GM19324 (cell line): ENCODE data around the gene WDR62.
"Not testable (repeated sequence)": the region's sequence is repeated elsewhere in the genome, so short reads cannot be mapped to it uniquely, and the experiment has no call there.

Experiments used
- ATAC-seq: cut with Tn5 transposase; IDR thresholded peaks from one replicate; pipeline ENCODE4 v1.9.1; 2021; ENCODE audit warnings: mild to moderate bottlenecking, moderate library complexity; ENCODE audit not compliant: unreplicated experiment, low FRiP score

The WDR62 gene

DNA sequence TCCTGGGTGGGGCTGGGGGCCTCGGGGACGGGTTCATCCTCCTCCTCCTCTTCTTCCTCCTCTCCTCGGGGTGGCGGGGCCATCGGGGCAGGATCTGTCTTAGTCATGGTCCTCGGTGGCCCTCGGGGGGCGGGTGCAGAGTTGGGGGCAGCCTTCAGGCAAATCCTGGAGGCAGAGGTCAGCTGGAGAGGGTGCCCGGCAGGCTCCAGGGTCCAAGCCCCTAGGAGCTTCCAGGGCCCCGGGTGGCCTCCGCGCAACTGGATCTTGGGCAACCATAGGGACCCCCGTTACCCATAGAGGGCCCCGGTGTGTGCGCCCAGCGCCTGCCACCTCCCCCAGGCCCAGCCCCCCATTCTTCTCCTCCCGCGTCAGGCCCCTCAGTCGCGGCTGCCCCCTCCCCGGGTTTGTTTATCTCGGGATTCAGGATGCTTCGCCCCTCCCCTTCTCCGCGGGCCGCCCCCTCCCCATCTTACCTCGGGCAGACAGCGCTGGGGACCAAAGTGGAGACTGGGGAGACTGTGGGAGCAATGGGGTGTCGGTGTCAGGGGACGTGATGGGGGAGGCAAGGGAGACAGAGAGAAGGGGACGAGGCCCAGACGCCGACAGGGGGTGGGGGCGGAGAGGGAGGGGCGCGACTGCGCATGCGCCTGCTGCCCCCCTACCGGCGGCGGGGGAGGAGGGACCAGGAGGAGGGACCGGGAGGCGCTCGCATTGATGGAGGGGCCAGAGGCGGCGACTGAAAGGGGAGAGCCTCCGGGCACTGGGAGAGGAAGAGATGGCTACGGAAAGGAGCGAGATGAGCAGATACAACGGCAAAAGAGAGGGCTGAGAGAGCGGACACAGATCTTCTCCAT, 22.2 kb upstream of the WDR62 start, which contains the start of gene CLIP3:
TSS of gene CLIP3 (minus strand) at position 623 of the 854 bp plus-strand sequence. CDS start at position 107, 516 bp downstream.
- ATAC-seq, result no peak

DNA sequence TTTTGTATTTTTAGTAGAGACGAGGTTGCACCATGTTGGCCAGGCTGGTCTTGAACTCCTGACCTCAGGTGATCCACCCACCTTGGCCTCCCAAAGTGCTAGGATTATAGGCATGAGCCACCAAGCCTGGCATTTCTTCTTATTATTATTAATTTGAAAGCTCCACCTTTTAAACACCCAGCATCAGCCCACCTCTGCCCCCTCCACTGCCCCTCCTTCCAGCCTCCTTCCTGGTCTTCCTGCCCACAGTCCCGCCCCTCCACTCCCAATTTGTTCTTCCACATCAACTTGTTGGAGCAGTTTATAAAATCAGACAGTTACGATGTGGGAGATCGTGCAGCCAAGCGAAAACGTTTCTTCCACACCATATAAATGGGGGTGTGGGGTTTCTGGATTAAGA, 14.2 kb upstream of the WDR62 start:
- no peak for ATAC-seq

DNA sequence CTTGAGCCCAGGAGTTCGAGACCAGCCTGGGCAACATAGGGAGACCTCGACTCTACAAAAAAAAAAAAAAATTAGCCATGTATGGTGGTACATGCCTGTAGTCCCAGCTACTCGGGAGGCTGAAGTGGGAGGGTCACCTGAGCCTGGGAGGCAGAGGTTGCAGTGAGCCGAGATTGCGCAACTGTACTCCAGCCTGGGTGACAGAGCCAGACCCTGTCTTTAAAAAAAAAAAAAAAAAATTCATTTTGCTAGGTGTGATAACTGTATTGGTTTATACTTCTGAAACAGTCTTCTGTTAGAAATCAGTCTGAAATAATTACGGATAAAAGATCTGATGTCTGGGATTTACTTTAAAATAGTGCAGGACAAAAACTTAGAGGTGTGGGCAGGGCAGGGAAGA, 13.6 kb upstream of the WDR62 start:
- ATAC-seq, result not testable (repeated sequence)

DNA sequence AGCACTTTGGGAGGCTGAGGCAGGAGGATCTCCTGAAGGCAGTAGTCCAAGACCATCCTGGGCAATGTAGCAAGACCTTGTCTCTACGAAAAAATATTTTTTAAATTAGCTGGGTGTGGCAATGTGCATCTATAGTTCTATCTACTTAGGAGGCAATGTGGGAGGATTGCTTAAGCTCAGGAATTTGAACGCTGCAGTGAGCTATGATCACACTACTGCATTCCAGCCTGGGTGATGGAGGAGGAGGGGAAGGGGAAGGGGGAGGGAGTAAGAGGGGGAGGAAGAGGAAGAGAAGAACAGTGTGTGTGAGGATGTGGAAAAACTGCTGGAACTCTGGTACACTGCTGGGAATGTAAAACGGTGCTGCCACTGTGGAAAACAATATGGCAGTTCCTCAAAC, 12.9 kb upstream of the WDR62 start:
- ATAC-seq, result no peak

DNA sequence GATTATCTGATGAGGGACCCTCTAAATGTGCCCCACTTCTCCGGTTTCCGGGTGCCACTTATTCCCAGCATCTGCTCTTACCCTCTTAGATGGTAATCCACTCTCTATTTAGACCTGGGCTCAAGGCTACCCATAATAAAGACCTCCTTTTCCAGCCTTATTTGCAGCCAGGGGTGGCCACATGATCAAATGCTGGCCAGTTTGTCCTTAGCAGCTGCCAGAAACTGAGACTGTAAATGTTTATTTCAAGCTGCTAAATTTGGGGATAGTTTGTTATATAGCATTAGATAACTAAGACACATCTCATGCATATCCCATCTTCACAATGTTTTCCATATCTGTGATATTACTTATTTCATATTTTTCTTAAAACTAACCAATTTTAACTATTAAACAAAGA, 10.7 kb upstream of the WDR62 start:
- no peak for ATAC-seq

DNA sequence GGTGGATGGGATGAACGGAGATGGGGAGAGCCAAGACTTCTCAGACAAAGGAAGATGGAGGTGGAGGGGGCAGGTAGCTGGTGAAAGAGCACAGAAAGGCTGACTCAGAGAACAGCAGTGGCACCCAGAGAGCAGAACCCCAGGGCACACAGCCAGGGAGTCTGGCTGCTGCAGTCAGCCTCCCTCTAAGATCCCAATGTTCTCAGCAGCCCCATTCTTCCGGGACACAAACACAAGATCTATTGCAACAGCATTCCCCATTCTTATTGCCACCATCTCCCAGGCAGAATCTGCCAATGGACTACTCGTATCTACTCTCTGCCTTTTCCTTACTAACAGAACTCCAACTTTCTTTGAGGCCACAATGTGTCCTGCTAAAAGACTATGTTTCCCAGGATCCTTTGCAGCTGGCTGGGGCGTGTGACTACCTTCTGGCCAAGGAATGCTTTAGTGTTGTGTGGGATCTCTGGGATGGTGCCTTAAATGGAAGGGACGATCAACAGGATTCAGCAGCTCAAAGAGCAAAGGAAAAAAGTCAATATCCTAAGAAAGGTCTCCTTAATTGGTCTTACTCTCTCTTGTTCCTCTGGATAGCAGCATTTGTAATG, 8.2 kb upstream of the WDR62 start:
- no peak for ATAC-seq

DNA sequence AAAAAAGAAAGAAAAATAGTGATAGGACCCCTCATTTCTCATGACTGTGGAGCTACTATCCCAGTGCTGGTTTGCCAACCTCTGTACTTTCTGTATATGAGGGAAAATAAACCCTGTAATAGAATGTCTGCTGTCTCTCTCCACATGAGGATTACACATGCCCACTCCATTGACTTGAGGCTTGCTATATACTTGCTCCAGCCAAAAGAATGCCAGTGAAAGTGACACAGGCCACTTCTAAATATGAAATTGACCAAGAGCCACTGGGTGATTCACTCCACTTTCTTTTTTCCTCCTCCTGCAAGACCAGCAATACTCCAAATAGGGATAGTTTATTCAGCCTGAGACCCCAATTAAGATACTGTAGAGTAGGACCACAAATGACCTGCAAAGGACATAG, 6.9 kb upstream of the WDR62 start:
- no peak for ATAC-seq

DNA sequence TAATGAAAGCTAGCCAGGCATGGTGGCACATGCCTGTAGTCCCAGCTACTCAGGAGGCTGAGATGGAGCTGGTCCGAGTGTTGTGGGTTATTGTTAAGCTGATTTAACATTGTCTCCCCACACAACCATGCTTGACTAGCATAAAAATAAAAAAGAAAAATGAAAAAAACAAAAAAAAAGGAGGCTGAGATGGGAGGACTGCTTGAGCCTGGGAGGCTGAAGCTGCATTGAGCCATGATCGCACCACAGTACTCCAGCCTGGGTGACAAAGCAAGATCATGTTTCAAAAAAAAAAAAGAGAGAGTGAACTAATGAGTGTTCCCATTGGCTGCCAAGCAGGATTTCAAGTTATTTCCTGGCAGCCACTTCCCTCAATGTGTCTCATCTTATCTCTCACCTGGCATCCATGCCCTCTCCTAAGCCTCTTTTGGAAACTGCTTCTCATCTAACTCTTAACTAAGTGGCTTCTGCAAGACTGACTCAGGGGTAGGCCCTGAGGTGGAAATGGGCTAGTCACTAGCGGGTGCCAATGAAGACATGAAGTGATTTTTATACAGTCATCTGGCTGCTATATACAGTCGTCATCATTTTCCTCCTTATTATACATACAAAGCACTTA, 5.5 kb upstream of the WDR62 start:
- ATAC-seq, result no peak

DNA sequence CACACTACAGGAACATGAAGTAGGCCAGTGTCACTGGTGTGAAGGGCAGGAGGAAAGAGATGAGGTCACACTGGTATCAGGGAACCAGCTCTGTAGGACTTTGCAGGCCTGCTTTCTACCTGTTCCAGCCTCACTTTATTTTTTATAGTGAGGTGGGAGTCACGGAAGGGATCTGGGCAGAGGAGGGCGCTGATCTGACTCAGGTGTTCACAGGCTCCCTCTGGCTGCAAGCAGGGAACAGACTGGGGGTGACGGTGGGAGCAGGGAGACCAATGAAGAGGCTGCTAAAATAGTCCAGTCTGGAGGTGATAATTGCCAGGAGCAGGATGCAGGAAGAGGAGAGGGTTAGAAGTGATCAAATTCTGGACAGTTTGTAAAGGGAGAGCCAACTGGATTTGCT, 3.5 kb upstream of the WDR62 start:
- ATAC-seq, result no peak

DNA sequence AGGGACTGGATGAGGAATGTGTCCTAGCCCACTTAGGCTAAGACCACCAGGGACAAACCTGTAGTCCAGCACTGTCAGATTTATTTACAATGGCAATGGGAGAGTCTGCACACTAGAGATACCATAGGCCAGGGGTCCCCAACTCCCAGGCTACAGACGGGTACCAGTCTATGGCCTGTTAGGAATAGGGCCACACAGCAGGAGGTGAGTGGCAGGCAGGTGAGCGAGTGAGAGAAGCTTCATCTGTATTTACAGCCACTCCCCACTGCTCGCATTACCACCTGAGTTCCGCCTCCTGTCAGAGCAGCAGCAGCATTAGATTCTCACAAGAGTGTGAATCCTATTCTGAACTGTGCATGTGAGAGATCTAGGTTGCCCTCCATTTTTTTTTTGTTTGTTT, 3.1 kb upstream of the WDR62 start:
- ATAC-seq, result no peak

DNA sequence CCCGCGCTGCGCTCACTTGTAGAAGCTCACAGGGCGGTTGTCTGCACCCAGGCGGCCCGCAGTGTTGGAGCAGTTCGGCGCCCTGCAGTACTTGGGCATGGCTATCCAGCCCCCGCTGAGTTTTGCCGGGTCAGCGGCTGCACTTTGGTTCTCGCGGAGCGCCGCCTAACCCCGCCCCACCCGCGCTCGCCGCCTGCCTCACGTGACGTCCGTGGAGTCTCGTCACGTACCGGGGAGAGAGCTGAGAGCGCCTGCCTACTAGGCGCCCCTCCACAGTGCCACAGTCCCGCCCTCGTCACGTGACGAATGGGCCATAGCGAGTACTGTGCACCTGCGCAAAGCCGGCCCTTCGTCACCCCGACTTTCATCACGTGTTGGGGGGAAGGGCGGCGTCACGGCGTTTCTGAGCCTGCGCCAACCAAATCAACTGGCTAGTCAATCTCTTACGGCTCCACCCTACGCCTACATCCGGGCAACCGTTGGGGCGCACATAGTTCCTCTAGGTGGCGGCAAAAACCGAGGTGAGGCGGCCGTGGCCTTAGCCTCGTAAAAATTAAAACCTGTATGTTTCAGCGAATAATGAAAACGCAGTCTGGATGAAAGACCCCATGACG, 471 bp upstream of the WDR62 start, which contains the start of gene THAP8:
TSS of gene THAP8 (minus strand) at position 167 of the 614 bp plus-strand sequence. CDS start at position 99, 68 bp downstream.
- peak; percentile 87 for ATAC-seq

DNA sequence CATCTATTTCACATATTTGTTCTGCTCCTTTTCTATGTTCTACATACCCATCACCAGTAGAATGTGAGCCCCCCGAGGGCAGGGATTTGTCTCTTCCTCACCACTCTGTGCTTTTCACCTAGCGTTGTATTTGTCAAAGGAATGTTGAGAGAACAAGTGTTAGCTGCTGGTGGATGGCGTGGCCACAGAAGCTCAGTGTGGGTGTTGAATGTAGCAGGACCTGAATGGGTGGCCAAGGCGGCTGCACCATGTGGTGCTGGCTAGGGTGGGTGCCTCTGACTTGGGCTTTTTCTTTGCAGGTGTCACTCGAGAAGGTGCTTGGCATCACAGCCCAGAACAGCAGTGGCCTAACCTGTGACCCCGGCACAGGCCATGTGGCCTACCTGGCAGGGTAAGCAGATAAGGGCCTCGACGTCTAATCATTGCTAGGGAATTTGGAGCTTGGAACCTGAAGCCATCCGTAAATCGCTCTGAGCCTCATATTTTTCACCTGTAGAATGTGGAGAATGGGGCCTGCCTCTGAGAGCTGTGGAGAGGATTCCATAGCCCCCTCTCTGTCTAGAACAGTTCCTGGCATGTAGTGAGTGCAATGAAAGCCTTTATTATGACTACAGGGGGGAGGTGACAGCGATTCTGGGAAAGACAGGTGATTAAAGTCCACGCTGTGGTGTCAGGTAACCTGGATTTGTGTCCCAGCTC, 3.9 kb downstream of the WDR62 start:
- ATAC-seq, result no peak

DNA sequence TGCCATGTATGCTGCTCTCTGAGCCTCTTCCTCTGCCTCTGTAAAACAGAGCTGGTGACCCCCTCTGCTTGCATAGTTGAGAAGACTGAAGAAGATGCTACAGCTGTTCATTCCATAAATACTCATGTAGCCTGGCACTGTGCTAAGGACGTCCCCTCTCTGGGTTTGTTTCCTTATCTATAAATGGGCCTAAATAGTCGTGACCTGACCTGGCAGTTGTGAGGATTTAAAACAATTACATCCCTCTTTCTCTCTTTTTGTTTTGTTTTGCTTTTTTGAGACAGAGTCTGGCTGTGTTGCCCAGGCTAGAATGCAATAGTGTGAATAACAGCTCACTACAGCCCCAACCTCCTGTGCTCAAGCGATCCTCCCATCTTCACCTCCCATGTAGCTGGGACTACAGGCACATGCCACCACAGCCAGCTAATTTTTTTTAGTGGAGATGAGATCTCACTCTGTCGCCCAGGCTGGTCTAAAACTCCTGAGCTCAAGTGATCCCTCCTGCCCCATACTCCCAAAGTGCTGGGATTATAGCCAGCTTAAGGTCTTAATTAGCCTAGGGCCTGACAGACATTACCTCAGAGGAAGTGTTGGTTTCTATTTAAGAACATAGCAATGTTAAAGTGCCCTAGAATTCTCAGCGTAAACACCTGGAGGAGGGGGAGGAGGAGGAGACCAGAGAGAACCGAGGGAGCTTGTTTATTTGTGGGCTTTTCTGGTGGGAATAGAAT, 4.6 kb downstream of the WDR62 start:
- ATAC-seq, result no peak

DNA sequence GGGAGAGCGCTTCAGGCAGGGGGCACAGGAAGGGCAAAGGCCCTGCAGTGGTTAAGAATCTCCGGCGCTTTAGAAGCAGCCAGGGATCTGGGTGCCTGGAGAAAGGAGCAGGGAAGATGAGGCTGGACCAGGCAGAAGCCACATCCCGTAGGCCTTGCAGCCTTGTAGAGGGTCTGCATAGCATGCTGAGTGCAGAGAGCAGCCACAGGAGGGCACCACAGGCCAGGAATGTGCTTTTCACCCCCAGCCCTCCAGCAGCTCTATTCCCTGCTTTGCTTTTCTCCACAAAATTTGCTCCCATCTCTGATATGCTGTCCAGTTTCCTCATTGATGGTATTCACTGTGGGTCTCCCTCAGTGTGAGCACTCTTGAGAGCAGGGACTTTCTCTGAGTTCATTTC, 5.7 kb downstream of the WDR62 start:
- no peak for ATAC-seq

DNA sequence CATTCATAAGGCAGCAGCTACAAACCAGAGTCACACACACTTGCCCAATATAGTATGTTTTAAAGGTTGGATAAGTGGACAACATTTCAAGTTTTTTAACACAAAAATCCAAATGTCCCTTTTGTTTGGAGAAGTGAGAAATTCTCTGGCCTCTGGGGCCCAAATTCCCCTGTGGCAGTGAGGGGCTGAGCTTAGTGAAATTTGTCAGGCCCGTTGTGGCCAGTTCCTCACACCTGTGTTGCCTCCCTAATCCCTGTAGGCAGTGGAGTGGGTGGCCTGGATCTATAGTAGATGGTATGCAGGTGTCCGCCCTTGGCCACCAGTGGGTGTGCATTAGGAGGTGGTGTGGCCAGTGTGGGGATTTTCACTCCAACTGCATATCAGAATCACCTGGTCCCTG, 6.7 kb downstream of the WDR62 start:
- ATAC-seq, result no peak

DNA sequence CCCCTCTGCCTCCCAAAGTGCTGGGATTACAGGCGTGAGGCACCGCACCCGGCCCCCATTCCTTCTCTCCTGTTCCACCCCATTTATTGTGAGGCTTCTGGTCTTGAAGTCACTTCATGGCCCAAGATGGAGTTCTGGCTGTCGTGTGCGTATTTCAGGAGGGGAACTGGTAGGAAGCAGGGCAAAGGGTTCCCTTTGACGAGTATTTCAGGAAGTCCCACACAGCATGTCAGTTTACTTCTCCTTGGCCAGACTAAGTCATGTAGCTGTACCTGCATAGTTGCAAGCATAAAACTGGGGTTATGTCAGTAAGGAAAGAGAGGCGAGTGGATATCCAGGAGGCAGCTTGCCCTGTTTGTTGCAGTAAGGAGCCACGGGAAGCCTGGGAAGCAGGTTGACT, 10.1 kb downstream of the WDR62 start:
- no peak for ATAC-seq

DNA sequence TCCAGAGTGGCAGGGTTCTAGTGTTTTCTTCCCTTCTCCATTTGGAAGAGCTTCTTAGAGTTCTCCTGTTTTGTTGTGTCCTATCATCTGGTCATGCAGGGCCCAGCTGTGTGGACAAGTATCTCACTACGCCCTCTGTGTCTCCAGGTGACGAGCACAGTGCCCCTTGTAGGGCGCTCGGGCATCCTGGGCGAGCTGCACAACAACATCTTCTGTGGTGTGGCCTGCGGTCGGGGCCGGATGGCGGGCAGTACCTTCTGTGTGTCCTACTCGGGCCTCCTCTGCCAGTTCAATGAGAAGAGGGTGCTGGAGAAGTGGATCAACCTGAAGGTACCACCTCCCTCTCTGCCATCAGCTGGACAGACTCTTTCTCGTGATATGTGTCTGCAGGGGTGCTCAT, 13.0 kb downstream of the WDR62 start:
- ATAC-seq, result no peak

DNA sequence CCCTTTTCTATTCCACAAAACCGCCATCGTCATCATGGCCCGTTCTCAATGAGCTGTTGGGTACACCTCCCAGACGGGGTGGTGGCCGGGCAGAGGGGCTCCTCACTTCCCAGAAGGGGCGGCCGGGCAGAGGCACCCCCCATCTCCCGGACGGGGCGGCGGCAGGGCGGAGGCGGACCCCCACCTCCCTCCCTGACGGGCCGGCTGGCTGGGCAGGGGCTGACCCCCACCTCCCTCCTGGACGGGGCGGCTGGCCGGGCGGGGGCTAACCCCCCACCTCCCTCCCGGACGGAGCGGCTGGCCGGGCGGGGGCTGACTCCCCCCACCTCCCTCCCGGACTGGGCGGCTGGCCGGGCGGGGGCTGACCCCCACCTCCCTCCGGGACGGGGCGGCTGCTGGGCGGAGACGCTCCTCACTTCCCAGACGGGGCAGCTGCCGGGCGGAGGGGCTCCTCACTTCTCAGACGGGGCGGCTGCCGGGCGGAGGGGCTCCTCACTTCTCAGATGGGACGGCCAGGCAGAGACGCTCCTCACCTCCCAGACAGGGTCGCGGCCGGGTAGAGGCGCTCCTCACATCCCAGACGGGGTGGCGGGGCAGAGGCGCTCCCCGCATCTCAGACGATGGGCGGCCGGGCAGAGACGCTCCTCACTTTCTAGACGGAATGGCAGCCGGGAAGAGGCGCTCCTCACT, 14.3 kb downstream of the WDR62 start:
- ATAC-seq, result not testable (repeated sequence)

DNA sequence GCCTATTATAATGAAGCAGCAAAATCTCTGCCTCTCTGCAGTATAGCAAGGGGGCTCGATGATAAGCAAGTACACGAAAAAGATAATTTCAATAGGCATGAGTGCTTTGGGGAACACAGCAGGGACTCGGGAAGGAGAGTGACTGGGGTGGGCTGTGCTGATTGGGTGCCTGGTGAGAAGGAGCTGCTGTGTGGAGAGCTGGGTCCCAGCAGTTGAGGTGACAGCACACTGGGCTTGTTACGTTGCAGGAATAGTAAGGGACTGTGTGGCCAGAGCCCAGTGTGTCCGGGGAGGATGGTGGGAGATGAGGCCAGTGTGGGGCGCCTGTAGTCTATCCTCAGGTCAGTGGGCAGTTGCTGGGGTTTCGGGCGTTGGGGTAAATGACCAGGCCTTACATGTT, 17.4 kb downstream of the WDR62 start:
- no peak for ATAC-seq
